GM18907 (cell line): ENCODE measurements around the gene TRUB2.
"Not testable (repeated sequence)": the region's sequence is repeated elsewhere in the genome, so short reads cannot be mapped to it uniquely, and the experiment has no call there.

Experiments
- ATAC-seq: cut with Tn5 transposase; IDR thresholded peaks from one replicate; pipeline ENCODE4 v1.9.1; 2021; ENCODE audit warnings: mild to moderate bottlenecking, moderate library complexity; ENCODE audit not compliant: unreplicated experiment

Gene TRUB2

DNA sequence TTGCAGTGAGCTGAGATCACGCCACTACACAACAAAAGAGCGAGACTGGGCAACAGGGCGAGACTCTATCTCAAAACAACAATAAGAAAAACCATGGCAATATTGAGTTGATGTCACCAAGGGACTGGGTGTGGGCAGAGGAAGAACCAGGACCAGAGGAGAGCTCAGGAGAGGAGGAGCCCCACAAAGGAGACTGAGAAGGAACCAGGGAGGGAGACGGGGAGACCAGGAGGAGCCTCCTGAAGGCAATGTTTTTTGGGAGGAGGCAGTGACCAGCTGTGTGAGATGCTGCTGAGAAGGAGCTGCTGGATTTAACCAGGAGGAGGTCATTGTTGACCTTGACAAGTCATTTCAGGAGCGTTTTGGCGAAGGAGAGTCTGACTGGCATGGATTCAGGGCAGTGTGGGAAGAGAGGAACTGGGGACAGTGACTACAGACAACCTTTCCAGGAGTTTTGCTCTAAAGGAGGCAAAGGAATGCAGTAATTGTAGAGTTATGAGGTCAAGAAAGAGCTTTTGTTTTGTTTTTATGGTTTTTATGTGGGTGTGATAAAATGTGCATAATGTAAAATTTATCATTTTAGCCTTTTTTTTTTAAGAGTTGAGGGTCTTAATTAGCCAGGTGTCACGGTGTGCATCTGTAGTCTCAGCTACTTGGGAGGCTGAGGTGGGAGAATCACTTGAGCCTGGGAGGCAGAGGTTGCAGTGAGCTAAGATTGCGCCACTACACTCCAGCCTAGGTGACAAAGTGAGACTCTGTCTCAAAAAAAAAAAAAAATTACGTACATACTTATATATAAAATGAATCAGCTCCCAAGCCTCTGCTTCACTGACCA lies 17.9 kb downstream of the TRUB2 start:
- ATAC-seq, result no peak

- ATAC-seq, result no peak
Measured at GRCh38 chr9:128298535-128299482, 23.4 kb downstream of the TRUB2 start.

DNA sequence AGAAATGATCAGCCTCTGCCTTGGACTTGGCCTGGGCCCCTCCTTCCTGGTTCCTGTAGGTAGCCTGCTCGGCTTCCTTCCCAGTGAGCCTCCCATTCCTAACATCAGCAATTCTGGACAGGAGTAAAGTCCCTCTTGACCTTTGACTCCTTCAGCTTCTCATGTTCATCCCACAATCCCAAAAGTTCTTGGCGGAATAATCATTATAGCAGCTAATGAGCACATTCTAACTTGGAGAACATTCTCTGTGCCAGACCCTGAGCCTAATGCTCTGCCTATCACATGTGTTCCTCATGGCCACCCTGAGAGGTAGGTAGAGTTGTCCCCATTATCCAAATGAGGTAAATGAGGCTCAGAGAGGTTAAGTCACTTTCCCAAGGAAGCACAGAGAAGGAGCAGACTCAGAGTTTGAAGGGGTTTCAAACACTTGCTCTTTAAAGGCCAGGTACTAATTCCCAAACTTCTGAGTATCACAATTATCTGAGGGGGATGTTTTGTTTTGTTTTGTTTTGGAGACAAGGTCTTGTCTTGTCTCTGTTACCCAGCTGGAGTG lies 24.9 kb downstream of the TRUB2 start:
- no peak for ATAC-seq

DNA sequence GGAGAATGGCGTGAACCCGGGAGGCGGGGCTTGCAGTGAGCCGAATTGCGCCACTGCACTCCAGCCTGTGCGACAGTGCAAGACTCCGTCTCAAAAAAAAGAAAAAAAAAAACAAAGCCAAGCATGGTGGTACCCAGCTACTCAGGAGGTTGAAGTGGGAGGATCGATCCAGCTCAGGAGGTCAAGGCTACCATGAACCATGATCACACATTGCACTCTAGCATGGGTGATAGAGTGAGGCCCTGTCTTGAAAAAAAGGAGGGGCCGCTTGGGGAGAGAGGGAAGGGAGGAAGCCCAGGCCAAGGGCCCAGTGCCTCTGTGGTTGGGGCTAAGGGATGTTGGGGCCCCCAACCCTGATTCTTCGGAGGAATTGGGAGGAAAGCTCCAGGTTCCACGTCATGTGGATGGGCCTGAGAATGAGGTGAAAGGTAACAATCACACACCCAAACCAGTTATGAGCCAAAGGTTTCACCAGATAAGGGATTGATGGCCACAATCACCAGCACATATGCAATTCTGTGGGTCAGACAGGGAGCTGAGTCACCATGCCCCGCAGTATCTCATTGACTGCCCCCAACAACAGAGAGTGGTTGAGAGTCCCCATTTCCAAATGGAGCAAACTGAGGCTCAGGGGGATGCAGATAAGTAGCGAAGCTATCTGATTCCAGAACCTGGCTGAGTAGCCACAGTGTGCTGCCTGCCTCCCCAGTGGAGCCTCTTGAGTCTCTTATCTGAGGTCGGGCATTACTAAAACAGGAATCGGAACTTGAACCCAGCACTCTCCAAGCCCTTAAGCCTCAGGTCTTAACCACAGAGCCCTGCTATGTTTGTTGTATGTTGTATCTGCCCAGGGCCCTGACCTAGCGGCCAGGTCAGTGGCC lies 25.7 kb downstream of the TRUB2 start:
- ATAC-seq, result no peak

DNA sequence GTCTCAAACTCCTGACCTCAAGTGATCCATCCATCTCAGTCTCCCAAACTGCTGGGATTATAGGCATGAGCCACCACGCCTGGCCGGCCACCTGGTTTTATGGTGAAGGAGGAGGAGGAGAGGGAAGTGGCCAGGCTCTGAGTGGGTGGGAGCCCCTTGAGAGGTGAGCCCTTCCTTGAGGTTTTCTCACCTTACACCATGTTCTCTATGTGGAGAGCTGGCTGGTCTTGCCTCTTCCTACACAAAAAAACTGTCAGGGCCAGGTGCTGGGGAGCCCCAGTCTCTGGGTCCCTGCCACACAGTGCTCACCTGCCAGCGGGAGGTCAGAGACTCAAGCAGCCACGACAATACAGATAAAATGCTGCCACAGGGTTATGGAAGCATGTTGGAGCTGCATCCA lies 28.1 kb downstream of the TRUB2 start:
- no peak for ATAC-seq

GRCh38 chr9:128293091-128293490 lies 29.2 kb downstream of the TRUB2 start:
- ATAC-seq, result no peak

- no peak for ATAC-seq
Measured at GRCh38 chr9:128292009-128292408, 30.2 kb downstream of the TRUB2 start.

DNA sequence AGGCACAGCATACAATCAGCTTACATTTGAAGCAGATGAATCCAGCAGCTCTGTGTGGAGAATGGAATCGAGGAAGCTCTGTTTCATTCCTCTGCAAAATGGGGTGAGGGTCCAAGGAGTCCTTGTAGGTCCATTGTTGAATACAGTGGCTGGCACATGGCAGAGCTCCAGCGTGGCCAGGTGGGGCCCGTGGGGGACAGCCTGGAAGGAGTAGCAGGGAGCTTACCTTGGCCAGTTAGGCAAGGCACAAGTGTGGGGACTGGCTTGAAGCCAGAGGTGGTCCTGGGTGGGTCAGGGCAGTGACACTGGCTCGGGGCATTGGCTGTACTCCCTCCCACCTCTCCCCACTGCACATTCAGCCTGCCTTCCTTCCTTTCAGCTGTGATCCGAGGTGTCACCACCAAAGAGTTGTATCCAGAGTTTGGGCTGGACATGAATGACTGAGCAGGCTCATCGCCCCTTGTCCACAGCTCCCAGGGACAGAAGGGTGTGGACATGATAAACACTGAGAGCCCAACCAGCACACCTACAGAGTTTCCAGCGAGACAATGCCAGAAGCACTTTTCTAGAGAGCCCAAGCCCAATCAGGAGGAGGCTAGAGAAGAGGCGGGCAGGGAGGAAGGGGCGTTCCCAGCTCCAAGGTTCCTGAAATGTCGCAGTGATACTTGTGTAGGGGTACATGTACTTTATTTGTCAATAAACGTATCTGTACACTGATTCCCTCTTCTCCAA lies 33.8 kb downstream of the TRUB2 start:
- ATAC-seq, result no peak

- ATAC-seq, result no peak
Measured at GRCh38 chr9:128286440-128286839, 35.8 kb downstream of the TRUB2 start.

DNA sequence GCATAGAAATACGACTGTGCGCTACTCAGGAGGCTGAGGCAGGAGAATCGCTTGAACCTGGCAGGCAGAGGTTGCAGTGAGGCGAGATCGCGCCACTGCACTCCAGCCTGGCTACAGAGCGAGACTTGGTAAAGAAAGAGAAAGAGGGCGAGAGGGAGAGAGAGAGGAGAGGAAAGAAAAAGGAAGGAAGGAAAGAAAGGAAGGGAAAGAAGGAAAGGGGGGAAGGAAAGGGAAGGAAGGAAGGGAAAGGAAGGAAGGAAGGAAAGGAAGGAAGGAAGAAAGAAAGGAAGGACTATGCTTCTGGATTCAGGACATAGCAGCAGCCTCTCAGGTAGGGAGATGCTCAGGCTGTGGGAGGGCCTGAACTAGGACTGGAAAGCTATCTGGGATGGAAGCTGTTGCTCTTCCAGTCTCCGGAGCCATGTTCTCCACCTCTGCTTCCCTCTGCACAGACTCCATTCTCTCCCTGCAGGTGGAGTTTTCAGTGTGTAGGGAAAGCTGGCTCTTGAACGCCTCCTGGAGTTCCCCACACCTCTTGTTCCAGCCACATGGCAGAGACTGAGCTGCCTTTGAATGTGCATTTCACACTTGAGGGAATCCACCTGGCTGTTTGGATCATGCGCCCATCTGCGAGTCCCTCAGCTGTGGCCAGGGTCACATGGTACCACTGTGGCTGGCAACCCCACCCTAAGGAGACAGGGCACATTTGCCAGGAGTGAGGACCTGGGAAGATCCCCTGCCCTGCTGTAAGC lies 37.0 kb downstream of the TRUB2 start:
- ATAC-seq, result no peak

DNA sequence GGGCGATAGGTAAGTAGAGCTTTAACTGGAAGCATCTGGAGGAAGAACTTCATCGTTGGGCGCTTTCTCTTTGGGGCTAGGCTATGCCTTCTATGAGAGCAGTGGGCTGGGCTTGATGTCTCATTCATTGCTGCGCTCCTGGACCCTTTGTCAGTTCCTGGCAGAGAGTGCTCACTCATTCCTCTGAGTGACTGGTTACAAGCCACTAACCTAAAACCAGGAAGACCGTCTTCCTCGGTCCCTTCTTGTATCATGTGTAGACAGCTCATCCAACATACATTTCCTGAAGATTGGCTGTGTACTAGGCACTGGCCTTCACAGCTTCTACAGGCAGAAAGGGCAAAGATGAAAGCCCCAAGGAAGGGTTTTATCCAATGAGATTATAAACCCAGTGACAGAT lies 39.7 kb downstream of the TRUB2 start:
- no peak for ATAC-seq

DNA sequence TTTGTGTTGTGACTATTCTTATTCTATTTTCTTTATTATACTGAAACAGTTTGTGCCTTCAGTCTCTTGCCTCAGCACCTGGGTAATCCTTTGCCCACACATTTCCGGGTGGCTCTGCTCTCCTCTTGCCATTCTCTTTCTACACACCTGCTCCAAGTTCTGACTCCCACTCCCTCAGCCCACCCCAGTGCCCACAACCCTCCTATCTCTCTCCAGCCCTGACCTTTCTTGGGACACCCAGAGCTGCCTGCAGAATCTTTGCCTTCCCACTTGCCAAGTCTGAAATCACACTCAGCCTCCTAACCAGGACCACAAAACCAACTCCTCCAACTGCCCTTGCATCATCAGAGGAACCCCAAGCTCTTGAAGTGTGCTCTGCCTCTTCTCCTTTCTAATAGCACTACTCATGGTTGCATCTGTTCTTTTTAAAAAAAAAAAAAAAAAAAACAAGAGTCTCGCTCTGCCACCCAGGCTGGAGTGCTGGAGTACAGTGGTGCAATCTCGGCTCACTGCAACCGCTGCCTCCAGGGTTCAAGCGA lies 42.1 kb downstream of the TRUB2 start:
- ATAC-seq, result no peak

GRCh38 chr9:128279088-128280073 lies 42.9 kb downstream of the TRUB2 start:
- ATAC-seq, result not testable (repeated sequence)

DNA sequence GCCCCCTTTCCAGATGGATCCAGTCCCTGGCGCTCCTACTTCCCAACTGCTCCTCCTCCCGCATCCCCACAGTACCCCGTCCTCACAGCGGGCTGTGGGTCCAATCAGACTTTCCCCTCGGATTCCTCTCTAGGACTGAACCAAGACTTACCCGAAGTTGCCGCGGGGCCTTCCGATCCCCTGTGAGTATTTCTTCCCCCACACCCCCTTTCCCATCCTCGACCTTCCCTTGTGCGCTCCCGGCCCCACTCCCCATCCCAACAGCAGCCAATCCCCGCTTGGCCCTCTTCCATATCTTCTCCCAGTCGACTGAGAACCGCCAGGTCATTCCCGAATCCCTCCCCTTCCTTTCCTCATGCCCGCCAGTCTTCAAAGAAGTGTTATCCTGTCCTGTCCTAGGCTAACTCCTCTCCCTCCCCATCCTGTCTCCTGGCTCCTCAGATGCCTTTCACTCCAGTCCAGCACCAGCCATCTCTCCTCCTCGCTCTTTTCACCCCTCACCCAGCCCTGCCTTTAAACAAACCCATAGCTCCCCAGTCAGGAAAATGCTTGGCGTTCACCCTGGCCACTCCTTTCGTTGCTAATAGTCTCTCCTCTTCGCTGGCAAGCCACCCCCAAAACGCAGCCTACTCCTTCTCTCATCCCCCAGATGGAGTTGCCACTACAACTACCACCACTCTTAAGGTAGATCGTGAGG lies 45.5 kb downstream of the TRUB2 start:
- peak; percentile 1 for ATAC-seq

- ATAC-seq, result peak; percentile 96
Measured at GRCh38 chr9:128276008-128276573, 46.2 kb downstream of the TRUB2 start, which contains the start of gene SWI5. SWI5 (plus strand) TSS chr9:128276276.

- ATAC-seq, result peak; percentile 56
Measured at GRCh38 chr9:128275198-128276007, 46.8 kb downstream of the TRUB2 start, which contains the start of gene GOLGA2. GOLGA2 (minus strand) TSS chr9:128276007; CDS start chr9:128275976, 31 bp downstream.
